HG03378 (cell line): Measurements from ENCODE around the gene KANSL1.
"Not testable (repeated sequence)": the region's sequence is repeated elsewhere in the genome, so short reads cannot be mapped to it uniquely, and the experiment has no call there.

Experiments
- ATAC-seq: cut with Tn5 transposase; IDR thresholded peaks from one replicate; pipeline ENCODE4 v1.9.1; 2021; ENCODE audit warnings: mild to moderate bottlenecking, moderate library complexity; ENCODE audit not compliant: unreplicated experiment

KANSL1 gene

DNA sequence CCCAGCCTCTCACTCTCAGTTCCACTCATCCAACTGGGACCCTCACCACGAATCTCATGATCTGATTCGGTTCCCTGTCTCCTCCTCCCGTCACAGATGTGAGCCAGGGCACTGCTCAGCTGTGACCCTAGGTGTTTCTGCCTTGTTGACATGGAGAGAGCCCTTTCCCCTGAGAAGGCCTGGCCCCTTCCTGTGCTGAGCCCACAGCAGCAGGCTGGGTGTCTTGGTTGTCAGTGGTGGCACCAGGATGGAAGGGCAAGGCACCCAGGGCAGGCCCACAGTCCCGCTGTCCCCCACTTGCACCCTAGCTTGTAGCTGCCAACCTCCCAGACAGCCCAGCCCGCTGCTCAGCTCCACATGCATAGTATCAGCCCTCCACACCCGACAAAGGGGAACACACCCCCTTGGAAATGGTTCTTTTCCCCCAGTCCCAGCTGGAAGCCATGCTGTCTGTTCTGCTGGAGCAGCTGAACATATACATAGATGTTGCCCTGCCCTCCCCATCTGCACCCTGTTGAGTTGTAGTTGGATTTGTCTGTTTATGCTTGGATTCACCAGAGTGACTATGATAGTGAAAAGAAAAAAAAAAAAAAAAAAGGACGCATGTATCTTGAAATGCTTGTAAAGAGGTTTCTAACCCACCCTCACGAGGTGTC, 167.6 kb downstream of the KANSL1 start:
- no peak for ATAC-seq

DNA sequence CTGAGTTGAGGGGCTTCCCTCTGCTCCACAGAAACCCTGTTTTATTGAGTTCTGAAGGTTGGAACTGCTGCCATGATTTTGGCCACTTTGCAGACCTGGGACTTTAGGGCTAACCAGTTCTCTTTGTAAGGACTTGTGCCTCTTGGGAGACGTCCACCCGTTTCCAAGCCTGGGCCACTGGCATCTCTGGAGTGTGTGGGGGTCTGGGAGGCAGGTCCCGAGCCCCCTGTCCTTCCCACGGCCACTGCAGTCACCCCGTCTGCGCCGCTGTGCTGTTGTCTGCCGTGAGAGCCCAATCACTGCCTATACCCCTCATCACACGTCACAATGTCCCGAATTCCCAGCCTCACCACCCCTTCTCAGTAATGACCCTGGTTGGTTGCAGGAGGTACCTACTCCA, 168.2 kb downstream of the KANSL1 start:
- ATAC-seq: no peak

DNA sequence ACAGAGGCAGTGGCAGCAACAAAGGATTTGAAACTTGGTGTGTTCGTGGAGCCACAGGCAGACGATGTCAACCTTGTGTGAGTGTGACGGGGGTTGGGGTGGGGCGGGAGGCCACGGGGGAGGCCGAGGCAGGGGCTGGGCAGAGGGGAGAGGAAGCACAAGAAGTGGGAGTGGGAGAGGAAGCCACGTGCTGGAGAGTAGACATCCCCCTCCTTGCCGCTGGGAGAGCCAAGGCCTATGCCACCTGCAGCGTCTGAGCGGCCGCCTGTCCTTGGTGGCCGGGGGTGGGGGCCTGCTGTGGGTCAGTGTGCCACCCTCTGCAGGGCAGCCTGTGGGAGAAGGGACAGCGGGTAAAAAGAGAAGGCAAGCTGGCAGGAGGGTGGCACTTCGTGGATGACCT, 168.6 kb downstream of the KANSL1 start:
- ATAC-seq: no peak

DNA sequence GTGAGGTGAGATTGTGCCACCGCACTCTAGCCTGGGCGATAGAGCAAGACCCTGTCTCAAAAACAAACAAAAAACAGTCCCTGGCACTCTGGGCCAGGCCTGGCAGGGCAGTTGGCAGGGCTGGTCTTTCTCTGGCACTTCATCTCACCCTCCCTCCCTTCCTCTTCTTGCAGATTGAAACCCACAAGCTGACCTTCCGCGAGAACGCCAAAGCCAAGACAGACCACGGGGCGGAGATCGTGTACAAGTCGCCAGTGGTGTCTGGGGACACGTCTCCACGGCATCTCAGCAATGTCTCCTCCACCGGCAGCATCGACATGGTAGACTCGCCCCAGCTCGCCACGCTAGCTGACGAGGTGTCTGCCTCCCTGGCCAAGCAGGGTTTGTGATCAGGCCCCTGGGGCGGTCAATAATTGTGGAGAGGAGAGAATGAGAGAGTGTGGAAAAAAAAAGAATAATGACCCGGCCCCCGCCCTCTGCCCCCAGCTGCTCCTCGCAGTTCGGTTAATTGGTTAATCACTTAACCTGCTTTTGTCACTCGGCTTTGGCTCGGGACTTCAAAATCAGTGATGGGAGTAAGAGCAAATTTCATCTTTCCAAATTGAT, 169.3 kb downstream of the KANSL1 start:
- no peak for ATAC-seq

DNA sequence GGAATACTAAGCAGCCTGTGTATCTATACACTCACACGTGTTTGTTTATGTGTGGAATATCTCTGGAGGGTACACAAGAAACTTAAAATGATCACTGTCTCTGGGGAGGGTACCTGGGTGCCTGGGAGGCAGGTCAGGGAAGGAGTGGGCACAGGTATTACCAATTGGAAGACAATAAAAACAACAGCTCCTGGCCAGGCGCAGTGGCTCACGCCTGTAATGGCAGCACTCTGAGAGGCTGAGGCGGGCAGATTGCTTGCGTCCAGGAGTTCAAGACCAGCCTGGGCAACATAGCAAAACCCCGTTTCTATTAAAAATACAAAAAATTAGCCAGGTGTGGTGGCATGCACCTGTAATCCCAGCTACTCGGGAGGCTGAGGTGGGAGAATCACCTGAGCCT, 169.9 kb downstream of the KANSL1 start:
- not testable (repeated sequence) for ATAC-seq

DNA sequence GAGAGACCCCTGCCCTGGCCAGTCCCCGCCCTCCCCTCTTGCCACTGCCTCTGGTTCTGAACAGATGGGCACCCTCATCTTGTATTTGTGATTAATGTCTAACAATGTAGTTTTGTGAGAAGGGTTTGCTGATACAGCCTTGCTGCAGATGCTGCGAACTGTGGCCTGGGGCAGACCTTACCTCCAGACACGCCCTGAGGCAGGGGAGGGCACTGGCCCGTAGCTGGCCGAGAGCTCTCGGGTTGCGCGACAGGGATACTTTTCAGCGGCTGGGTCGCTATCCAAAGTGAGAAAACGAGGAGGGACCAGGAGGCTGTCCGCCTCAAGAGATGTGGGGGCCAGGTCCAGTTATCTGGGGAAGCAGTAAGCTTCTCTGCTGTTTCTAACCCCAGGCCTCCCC, 172.2 kb downstream of the KANSL1 start:
- no peak for ATAC-seq

DNA sequence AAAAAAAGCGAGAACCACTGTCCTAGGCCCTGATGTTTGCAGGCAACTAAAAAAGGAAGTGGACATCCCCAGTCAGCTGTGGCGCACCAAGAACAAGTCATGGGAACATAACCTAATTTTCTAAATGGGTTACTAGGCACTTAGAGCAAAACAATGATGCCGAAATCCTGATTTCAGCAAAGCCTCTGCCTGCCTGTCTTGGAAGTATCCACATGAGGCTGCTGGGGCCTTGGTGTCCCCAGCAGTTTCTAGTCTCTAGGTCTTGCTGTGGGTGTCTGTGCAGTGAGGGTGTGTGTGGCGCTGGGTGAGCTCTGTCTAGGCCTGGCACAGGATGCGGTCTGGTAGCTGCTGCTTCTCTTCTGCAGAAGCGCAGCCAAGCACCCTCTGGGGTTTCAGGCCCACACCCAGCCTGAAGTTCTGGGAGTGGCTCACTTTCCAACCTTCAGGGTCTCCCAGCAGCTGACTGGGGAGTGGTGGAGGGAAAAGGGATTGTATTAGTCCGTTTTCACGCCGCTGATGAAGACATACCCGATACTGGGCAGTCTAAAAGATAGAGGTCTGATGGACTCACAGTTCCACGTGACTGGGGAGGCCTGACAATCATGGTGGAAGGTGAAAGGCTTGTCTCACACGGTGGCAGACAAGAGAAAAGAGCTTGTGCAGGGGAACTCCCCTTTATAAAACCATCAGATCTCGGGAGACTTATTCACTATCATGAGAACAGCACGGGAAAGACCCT, 173.0 kb downstream of the KANSL1 start:
- no peak for ATAC-seq

DNA sequence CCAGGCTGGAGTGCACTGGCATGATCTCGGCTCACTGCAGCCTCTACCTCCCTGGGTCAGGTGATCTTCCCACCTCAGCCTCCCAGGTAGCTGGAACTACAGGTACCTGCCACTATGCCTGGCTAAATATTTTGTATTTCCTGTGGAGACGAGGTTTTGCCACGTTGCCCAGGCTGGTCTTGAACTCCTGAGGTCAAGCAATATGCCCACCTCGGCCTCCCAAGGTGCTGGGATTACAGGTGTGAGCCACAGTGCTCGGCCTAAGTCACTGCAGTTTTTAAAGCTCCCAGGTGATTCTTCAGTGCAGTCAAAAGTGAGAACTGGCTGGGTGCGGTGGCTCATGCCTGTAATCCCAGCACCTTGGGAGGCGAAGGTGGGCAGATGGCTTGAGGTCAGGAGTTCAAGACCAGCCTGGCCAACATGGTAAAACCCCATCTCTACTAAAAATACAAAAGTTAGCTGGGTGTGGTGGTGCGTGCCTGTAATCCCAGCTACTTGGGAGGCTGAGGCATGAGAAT, 173.8 kb downstream of the KANSL1 start:
- not testable (repeated sequence) for ATAC-seq

DNA sequence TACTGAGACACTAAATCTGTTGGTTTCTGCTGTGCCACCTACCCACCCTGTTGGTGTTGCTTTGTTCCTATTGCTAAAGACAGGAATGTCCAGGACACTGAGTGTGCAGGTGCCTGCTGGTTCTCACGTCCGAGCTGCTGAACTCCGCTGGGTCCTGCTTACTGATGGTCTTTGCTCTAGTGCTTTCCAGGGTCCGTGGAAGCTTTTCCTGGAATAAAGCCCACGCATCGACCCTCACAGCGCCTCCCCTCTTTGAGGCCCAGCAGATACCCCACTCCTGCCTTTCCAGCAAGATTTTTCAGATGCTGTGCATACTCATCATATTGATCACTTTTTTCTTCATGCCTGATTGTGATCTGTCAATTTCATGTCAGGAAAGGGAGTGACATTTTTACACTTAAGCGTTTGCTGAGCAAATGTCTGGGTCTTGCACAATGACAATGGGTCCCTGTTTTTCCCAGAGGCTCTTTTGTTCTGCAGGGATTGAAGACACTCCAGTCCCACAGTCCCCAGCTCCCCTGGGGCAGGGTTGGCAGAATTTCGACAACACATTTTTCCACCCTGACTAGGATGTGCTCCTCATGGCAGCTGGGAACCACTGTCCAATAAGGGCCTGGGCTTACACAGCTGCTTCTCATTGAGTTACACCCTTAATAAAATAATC, 179.6 kb downstream of the KANSL1 start:
- ATAC-seq: no peak

DNA sequence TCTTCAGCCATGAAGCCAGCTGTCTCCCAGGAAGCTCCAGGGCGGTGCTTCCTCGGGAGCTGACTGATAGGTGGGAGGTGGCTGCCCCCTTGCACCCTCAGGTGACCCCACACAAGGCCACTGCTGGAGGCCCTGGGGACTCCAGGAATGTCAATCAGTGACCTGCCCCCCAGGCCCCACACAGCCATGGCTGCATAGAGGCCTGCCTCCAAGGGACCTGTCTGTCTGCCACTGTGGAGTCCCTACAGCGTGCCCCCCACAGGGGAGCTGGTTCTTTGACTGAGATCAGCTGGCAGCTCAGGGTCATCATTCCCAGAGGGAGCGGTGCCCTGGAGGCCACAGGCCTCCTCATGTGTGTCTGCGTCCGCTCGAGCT, 180.1 kb downstream of the KANSL1 start:
- no peak for ATAC-seq

DNA sequence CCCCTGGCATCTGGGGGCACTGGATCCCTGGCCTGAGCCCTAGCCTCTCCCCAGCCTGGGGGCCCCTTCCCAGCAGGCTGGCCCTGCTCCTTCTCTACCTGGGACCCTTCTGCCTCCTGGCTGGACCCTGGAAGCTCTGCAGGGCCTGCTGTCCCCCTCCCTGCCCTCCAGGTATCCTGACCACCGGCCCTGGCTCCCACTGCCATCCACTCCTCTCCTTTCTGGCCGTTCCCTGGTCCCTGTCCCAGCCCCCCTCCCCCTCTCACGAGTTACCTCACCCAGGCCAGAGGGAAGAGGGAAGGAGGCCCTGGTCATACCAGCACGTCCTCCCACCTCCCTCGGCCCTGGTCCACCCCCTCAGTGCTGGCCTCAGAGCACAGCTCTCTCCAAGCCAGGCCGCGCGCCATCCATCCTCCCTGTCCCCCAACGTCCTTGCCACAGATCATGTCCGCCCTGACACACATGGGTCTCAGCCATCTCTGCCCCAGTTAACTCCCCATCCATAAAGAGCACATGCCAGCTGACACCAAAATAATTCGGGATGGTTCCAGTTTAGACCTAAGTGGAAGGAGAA, 180.6 kb downstream of the KANSL1 start:
- ATAC-seq: no peak

DNA sequence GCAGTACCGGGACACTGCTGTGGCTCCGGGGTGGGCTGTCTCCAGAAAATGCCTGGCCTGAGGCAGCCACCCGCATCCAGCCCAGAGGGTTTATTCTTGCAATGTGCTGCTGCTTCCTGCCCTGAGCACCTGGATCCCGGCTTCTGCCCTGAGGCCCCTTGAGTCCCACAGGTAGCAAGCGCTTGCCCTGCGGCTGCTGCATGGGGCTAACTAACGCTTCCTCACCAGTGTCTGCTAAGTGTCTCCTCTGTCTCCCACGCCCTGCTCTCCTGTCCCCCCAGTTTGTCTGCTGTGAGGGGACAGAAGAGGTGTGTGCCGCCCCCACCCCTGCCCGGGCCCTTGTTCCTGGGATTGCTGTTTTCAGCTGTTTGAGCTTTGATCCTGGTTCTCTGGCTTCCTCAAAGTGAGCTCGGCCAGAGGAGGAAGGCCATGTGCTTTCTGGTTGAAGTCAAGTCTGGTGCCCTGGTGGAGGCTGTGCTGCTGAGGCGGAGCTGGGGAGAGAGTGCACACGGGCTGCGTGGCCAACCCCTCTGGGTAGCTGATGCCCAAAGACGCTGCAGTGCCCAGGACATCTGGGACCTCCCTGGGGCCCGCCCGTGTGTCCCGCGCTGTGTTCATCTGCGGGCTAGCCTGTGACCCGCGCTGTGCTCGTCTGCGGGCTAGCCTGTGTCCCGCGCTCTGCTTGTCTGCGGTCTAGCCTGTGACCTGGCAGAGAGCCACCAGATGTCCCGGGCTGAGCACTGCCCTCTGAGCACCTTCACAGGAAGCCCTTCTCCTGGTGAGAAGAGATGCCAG, 181.3 kb downstream of the KANSL1 start:
- ATAC-seq: no peak

DNA sequence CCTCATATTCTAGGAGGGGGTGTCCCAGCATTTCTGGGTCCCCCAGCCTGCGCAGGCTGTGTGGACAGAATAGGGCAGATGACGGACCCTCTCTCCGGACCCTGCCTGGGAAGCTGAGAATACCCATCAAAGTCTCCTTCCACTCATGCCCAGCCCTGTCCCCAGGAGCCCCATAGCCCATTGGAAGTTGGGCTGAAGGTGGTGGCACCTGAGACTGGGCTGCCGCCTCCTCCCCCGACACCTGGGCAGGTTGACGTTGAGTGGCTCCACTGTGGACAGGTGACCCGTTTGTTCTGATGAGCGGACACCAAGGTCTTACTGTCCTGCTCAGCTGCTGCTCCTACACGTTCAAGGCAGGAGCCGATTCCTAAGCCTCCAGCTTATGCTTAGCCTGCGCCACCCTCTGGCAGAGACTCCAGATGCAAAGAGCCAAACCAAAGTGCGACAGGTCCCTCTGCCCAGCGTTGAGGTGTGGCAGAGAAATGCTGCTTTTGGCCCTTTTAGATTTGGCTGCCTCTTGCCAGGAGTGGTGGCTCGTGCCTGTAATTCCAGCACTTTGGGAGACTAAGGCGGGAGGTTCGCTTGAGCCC, 182.5 kb downstream of the KANSL1 start:
- no peak for ATAC-seq

DNA sequence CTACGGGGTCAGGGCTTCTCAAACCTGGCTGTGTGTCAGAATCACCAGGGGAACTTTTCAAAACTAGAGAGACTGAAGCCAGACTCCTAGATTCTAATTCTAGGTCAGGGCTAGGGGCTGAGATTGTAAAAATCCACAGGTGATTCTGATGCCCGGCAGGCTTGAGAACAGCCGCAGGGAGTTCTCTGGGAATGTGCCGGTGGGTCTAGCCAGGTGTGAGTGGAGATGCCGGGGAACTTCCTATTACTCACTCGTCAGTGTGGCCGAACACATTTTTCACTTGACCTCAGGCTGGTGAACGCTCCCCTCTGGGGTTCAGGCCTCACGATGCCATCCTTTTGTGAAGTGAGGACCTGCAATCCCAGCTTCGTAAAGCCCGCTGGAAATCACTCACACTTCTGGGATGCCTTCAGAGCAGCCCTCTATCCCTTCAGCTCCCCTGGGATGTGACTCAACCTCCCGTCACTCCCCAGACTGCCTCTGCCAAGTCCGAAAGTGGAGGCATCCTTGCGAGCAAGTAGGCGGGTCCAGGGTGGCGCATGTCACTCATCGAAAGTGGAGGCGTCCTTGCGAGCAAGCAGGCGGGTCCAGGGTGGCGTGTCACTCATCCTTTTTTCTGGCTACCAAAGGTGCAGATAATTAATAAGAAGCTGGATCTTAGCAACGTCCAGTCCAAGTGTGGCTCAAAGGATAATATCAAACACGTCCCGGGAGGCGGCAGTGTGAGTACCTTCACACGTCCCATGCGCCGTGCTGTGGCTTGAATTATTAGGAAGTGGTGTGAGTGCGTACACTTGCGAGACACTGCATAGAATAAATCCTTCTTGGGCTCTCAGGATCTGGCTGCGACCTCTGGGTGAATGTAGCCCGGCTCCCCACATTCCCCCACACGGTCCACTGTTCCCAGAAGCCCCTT, 183.3 kb downstream of the KANSL1 start:
- ATAC-seq: no peak

DNA sequence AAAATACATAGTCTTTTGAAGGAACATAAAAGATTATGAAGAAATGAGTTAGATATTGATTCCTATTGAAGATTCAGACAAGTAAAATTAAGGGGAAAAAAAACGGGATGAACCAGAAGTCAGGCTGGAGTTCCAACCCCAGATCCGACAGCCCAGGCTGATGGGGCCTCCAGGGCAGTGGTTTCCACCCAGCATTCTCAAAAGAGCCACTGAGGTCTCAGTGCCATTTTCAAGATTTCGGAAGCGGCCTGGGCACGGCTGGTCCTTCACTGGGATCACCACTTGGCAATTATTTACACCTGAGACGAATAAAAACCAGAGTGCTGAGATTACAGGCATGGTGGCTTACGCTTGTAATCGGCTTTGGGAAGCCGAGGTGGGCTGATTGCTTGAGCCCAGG, 184.6 kb downstream of the KANSL1 start:
- no peak for ATAC-seq

DNA sequence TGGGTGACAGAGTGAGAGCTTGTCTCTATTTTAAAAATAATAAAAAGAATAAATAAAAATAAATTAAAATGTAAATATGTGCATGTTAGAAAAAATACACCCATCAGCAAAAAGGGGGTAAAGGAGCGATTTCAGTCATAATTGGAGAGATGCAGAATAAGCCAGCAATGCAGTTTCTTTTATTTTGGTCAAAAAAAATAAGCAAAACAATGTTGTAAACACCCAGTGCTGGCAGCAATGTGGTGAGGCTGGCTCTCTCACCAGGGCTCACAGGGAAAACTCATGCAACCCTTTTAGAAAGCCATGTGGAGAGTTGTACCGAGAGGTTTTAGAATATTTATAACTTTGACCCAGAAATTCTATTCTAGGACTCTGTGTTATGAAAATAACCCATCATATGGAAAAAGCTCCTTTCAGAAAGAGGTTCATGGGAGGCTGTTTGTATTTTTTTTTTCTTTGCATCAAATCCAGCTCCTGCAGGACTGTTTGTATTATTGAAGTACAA, 185.7 kb downstream of the KANSL1 start:
- no peak for ATAC-seq

DNA sequence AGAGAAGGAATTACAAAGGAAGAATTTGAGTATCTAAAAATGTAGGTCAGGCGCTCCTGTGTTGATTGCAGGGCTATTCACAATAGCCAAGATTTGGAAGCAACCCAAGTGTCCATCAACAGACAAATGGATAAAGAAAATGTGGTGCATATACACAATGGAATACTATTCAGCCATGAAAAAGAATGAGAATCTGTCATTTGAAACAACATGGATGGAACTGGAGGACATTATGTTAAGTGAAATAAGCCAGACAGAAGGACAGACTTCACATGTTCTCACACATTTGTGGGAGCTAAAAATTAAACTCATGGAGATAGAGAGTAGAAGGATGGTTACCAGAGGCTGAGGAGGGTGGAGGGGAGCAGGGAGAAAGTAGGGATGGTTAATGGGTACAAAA, 187.1 kb downstream of the KANSL1 start:
- ATAC-seq: not testable (repeated sequence)

DNA sequence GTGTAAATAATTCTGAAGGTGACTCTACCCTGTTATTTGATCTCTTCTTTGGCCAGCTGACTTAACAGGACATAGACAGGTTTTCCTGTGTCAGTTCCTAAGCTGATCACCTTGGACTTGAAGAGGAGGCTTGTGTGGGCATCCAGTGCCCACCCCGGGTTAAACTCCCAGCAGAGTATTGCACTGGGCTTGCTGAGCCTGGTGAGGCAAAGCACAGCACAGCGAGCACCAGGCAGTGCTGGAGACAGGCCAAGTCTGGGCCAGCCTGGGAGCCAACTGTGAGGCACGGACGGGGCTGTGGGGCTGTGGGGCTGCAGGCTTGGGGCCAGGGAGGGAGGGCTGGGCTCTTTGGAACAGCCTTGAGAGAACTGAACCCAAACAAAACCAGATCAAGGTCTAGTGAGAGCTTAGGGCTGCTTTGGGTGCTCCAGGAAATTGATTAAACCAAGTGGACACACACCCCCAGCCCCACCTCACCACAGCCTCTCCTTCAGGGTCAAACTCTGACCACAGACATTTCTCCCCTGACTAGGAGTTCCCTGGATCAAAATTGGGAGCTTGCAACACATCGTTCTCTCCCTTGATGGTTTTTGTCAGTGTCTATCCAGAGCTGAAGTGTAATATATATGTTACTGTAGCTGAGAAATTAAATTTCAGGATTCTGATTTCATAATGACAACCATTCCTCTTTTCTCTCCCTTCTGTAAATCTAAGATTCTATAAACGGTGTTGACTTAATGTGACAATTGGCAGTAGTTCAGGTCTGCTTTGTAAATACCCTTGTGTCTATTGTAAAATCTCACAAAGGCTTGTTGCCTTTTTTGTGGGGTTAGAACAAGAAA, 189.1 kb downstream of the KANSL1 start:
- no peak for ATAC-seq
